Loucy (cell line): ENCODE results near the gene SEC31A.

Source experiments
- CTCF ChIP-seq: fragments of 200-600 bp; sonication (generic); conservative IDR thresholded peaks from 2 replicates; pipeline ENCODE4 v1.5.1; 2014; ENCODE audit warnings: mild to moderate bottlenecking, antibody characterized with exemption, low read length
- EZH2phosphoT487 ChIP-seq: fragments of 200-600 bp; IDR thresholded peaks from 2 replicates; pipeline ENCODE4 v1.6.1; 2018; ENCODE audit warnings: antibody characterized with exemption, mild to moderate bottlenecking, moderate library complexity, borderline replicate concordance

GRCh38 chr4:82798168-82799005, 92.6 kb downstream of the SEC31A start, which contains the start of gene SCD5:
- TF ChIP-seq CTCF: no peak
- TF ChIP-seq EZH2phosphoT487: no peak
